ENCODE data around the gene VIM.
A peak's percentile ranks its signal among the peaks of the same experiment; 100 is the strongest.

VIM gene

DNA sequence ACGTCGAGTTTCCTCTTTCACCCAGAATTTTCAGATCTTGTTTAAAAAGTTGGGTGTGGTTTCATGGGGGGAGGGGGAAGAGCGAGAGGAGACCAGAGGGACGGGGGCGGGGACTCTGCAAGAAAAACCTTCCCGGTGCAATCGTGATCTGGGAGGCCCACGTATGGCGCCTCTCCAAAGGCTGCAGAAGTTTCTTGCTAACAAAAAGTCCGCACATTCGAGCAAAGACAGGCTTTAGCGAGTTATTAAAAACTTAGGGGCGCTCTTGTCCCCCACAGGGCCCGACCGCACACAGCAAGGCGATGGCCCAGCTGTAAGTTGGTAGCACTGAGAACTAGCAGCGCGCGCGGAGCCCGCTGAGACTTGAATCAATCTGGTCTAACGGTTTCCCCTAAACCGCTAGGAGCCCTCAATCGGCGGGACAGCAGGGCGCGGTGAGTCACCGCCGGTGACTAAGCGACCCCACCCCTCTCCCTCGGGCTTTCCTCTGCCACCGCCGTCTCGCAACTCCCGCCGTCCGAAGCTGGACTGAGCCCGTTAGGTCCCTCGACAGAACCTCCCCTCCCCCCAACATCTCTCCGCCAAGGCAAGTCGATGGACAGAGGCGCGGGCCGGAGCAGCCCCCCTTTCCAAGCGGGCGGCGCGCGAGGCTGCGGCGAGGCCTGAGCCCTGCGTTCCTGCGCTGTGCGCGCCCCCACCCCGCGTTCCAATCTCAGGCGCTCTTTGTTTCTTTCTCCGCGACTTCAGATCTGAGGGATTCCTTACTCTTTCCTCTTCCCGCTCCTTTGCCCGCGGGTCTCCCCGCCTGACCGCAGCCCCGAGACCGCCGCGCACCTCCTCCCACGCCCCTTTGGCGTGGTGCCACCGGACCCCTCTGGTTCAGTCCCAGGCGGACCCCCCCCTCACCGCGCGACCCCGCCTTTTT is at the start of gene VIM:
VIM (plus strand) TSS at position 151 of the 925 bp plus-strand sequence. CDS start 1,182 bp downstream, outside the sequence.
- DNase-seq = peak; percentile 85 to 88

- DNase-seq = no peak
These were observed 49.0 kb upstream of the VIM start for GRCh38 chr10:17179002-17179401.

- no peak for DNase-seq
These were observed 46.9 kb upstream of the VIM start for GRCh38 chr10:17181110-17181509.

DNA sequence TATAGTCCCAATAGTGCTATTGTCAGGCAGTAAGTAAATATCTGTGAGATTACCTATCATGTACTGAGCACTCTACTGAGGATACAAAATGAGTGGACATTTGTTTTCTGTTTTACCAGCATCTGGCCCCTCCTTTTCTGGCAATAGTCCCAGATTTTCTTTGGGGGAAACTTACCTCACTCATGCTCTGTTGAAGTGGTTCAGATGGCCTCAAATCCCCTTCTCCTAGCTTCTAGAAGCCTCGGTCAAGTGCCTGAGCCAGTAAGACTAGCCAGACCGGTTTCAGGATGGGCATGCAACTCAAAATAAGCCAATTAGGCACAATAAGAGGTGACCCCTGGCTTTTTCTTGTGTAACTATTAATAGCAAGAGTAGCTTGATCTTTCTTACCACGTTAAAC is 46.3 kb upstream of the VIM start:
- no peak for DNase-seq

DNA sequence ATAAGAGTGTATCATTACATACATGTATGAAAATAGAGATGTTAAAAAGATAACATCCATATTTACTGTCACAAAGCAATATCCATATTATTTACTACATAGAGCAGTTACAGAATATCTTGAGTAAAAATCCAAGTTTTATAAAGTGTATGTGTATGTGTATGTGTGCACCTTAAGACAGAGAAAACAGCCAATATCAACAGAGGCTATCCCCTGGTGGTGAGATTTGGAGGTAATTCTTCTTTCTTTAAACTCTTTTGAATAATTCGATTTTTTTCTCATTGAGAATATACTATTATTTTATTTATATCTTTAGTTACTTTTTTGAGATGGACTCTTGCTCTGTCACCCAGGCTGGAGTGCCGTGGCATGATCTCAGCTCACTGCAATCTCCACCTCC is 44.9 kb upstream of the VIM start:
- no peak for DNase-seq

DNA sequence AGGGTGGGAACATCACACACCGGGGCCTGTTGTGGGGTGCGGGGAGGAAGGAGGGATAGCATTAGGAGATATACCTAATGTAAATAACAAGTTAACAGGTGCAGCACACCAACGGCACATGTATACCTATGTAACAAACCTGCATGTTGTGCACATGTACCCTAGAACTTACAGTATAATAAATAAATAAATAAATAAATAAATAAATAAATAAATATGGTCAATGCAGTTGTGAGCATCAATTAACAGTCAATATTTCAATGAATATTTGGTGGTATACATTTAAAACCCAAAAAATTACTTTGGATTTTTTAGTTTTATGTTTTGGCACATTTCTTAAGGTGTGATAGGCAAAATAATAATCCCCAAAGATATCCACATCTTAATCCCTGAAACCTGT is 42.2 kb upstream of the VIM start:
- no peak for DNase-seq

- DNase-seq = no peak
These were observed 39.3 kb upstream of the VIM start for GRCh38 chr10:17188644-17189172.

DNA sequence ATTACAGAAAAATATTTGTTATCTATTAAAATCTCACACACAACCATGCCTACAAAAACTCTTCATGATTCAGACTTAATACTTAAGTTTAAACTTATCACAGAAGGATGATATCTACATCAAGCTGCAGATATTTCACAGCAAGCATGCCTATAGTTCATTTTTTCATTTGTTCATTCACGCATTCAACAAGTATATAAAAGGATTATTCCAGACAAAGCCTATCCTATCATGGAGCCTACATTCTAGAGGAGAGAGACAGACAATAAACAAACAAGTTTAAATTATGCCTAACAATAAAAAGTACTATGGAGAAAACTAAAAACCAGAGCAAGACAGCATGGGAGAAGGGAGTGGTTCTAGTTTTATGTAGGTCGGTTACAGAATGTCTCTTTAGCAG is 37.4 kb upstream of the VIM start:
- DNase-seq = no peak

GRCh38 chr10:17195083-17195482 is 33.0 kb upstream of the VIM start:
- no peak for DNase-seq

- no peak for DNase-seq
These were observed 32.0 kb upstream of the VIM start for GRCh38 chr10:17196045-17196444.

GRCh38 chr10:17196573-17196972 is 31.5 kb upstream of the VIM start:
- DNase-seq = no peak

- no peak for DNase-seq
These were observed 28.7 kb upstream of the VIM start for GRCh38 chr10:17199351-17199804.

- no peak for DNase-seq
These were observed 27.8 kb upstream of the VIM start for GRCh38 chr10:17200001-17200911.

DNA sequence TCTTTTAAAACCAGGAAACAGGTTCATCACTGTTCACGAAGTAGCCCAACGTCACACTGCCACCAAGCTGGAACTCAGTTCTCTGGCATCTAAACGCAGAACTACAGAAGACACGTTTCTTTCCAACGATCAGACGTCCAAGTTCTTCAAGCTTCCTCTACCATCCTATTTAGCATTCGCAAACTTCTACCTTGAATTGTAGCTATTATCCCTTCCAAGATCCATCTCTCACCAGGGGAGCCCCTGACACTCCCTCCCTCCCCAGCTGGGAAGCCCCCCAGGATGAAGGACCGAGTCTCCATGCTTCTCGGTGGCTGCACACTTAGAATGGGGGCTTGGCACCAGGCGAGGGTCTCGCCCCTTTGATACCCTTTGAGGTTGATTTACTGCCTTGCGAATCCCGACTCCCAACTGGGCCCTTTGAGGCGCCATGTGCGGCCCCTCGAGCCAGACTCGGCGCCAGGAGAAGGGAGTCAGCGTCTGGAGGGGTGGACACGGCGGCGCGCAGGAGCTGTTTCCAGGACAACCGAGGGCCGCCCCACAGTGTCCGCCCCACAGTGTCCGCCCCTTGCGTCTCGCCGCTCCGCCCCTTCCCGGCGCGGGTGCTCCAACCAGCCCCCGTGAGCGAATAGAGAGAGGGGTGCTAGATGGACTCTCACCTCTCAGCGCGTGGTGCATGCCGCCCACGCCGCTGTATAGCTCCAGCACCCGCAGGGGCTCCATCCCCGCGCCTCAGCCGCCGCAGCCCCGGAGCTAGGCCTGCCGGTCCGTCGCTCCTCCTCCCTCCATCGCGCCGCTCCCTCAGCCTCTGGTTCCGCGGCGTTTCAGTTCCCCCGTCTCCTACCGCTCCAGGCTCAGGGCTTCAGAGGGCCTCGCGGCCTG is 26.9 kb upstream of the VIM start, which contains the start of gene TRDMT1:
TRDMT1 (minus strand) TSS at position 761 of the 882 bp plus-strand sequence; CDS start at position 723, 38 bp downstream.
- peak; percentile 68 to 74 for DNase-seq

- DNase-seq = no peak
These were observed 26.3 kb upstream of the VIM start for GRCh38 chr10:17201794-17202116.

DNA sequence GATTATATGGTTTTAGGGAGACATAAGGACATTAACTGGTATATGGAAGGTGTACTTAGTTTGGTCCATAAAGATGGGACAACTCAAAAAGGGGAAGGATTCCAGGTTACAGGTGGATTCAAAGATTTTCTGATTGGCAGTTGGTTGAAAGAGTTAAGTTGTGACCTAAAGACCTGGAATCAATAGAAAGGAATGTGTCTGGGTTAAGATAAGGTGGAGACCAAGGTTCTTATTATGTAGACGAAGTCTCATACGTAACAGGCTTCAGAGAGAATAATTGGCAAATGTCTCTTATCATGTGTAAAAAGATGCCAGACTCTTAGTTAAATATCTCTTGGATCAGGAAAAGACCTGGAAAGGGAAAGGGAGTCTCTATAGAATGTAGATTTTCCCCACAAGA is 25.5 kb upstream of the VIM start:
- DNase-seq = no peak

DNA sequence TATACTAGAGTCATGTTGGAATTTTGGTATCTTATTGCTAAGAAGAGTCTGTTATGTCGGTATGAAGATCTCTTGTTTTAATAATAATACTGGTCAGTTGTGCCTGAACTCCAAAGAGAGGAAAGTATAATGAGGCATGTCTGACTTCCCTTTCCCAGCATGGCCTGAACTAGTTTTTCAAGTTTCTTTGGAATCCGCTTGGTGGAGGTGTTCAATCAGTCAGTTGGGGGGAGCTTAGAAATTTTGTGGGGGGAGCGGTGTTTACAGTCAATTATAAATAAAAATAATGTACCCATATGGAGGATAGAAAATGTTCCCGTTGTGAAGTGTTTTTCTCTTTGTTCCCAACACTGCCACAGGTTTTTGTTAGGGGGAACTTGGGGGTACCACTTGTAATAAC is 25.0 kb upstream of the VIM start:
- no peak for DNase-seq

- no peak for DNase-seq
These were observed 24.6 kb upstream of the VIM start for GRCh38 chr10:17203416-17203815.

DNA sequence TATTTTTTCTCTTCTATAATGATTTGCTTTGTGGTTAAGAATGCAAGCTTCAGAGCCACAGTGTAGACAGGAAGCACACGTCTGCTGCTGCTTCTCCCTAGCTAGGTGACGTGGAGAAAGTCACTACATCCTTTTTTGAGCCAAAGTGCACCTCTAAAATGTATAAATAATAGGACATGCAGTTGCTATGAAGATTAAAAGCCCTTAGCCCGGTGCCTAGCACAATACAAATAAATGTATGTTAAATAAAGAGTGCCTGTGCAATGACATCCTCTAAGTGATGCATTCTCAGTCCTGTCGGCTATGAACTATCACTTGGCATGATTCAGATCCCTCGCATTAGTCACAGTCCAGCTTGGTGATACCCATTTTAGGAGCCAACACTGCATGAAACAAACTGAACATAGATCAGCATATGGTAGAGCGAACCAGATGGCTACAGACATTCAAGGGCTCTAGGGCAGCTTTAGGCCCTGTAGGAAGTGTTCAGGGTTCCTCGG is 21.8 kb upstream of the VIM start:
- DNase-seq = peak; percentile 27 to 33

- DNase-seq = no peak
These were observed 19.6 kb upstream of the VIM start for GRCh38 chr10:17208476-17208875.

DNA sequence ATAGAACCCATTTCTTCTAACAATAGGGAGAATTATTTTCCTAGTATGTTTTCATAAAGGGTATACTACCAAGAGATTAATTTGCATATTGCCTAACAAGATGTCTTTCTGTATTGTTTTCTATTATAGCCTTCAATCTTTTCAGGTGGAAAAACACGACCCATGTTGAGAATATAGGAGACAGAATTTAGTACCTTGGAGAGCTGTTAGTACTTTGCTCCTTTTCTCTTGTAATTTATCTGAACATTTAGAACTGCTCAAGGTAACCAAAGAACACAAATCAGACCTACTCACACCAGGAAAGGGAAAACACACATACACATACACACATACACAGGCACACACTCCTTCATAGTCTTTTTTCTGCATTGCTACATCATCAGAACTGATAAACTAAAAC is 18.7 kb upstream of the VIM start:
- DNase-seq = no peak

DNA sequence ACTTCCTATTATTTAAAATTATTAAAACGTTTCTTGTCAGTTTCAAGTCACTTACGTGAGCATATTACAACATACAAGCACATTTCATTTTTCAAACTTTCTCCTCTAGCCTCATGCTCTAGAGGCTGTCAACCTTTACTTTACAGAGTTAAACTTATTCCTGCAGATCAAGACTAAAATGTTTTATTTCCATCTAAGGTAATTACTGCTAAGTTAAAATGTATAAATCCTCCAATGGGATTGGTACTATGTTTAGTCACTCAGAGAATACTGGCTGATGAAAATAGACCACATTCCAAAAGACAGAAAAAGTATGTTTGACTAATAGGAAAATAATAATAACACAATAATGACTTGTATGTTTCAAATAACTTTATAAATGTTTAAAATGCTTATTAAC is 18.2 kb upstream of the VIM start:
- no peak for DNase-seq

Measured in activated CD4-positive, alpha-beta T cell treated with anti-CD3 and anti-CD28 coated beads, Interleukin-2, amount 50 U/mL, for 4 hours (primary cell).